OCI-LY1 (cell line): ENCODE results near the gene NCAPH2.

Source experiments
- H2AFZ ChIP-seq: fragments of 200-600 bp; sonication (generic), shearing (Covaris generic); 2 replicates; pipeline ENCODE4 v1.6.0; 2014; ENCODE audit warnings: antibody characterized with exemption, mild to moderate bottlenecking, low read length
- H3F3A ChIP-seq: fragments of 200-600 bp; sonication (generic), shearing (Covaris generic); 2 replicates; pipeline ENCODE4 v1.6.0; 2014; ENCODE audit warnings: mild to moderate bottlenecking, antibody characterized with exemption, low read length, moderate library complexity; ENCODE audit not compliant: insufficient read depth
- H3K27ac ChIP-seq: fragments of 200-600 bp; sonication (generic); 2 replicates; pipeline ENCODE4 v1.5.1; 2014; ENCODE audit warnings: low read length, mixed run types, mild to moderate bottlenecking, low read depth; ENCODE audit not compliant: poor library complexity, severe bottlenecking
- H3K27me3 ChIP-seq: fragments of 200-600 bp; sonication (generic); 2 replicates; pipeline ENCODE4 v1.6.0; 2014; ENCODE audit warnings: antibody characterized with exemption, mild to moderate bottlenecking, low read length, moderate library complexity; ENCODE audit not compliant: insufficient read depth
- H3K36me3 ChIP-seq: fragments of 200-600 bp; sonication (generic); 2 replicates; pipeline ENCODE4 v1.6.1; 2014; ENCODE audit warnings: mild to moderate bottlenecking, antibody characterized with exemption, low read length, moderate library complexity, mixed read lengths; ENCODE audit not compliant: insufficient read depth
- H3K4me1 ChIP-seq: fragments of 200-600 bp; sonication (generic); 2 replicates; pipeline ENCODE4 v1.5.1; 2014; ENCODE audit warnings: mild to moderate bottlenecking, low read length, moderate library complexity; ENCODE audit not compliant: insufficient read depth, severe bottlenecking
- H3K4me2 ChIP-seq: fragments of 200-600 bp; sonication (generic), shearing (Covaris generic); 2 replicates; pipeline ENCODE4 v1.6.1; 2014; ENCODE audit warnings: low read length
- H3K4me3 ChIP-seq: fragments of 200-600 bp; sonication (generic); 2 replicates; pipeline ENCODE4 v1.5.1; 2014; ENCODE audit warnings: low read length, low read depth, mild to moderate bottlenecking, mixed read lengths; ENCODE audit not compliant: poor library complexity, severe bottlenecking
- H3K79me2 ChIP-seq: fragments of 200-600 bp; shearing (Covaris generic); 2 replicates; pipeline ENCODE4 v1.6.1; 2016; ENCODE audit warnings: mixed run types, low read length, mixed read lengths; ENCODE audit not compliant: insufficient read depth
- H3K9ac ChIP-seq: fragments of 200-600 bp; sonication (generic), shearing (Covaris generic); 2 replicates; pipeline ENCODE4 v1.6.1; 2014; ENCODE audit warnings: mild to moderate bottlenecking, low read length, mixed read lengths
- H3K9me2 ChIP-seq: fragments of 200-600 bp; sonication (generic), shearing (Covaris generic); 2 replicates; pipeline ENCODE4 v1.6.1; 2014; ENCODE audit warnings: low read depth, mild to moderate bottlenecking, low read length, mixed read lengths
- H3K9me3 ChIP-seq: fragments of 200-600 bp; shearing (Covaris generic); 2 replicates; pipeline ENCODE4 v1.6.1; 2014; ENCODE audit warnings: low read length, mixed read lengths
- H4K20me1 ChIP-seq: fragments of 200-600 bp; sonication (generic), shearing (Covaris generic); 2 replicates; pipeline ENCODE4 v1.6.0; 2016; ENCODE audit warnings: mild to moderate bottlenecking, low read length; ENCODE audit not compliant: insufficient read depth
- CTCF ChIP-seq: fragments of 200-600 bp; sonication (generic), shearing (Covaris generic); IDR thresholded peaks from 2 replicates; pipeline ENCODE4 v1.5.1; 2017; ENCODE audit warnings: mild to moderate bottlenecking, antibody characterized with exemption, low read length, moderate library complexity, mixed read lengths
- EZH2 ChIP-seq: fragments of 200-600 bp; sonication (generic), shearing (Covaris generic); IDR thresholded peaks from 2 replicates; pipeline ENCODE4 v1.8.0; 2017; ENCODE audit warnings: borderline replicate concordance, mixed run types, mild to moderate bottlenecking, antibody characterized with exemption, low read length, moderate library complexity, mixed read lengths

The NCAPH2 gene

DNA sequence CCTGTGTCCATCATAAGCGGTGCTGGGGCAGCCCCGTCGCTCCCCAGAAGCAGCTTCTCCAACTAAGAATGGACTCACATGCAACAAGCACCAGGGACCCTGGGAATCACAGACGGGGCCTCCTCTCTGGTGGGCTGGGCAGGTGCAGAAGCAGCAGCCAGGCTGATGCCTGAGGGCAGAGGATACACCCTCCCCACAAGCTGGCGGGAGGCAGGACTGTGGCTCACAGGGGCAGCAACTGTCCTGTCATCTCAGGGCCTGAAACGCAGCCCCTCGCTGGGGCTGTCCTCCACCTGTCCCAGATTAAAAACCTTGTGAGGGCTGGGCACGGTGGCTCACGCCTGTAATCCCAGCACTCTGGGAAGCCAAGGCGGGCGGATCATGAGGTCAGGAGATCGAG lies 30.1 kb upstream of the NCAPH2 start:
- Histone ChIP-seq H3K4me2 (no peak overlapping the region), H3K36me3 (no peaks in the 10 kb centered on the region)

DNA sequence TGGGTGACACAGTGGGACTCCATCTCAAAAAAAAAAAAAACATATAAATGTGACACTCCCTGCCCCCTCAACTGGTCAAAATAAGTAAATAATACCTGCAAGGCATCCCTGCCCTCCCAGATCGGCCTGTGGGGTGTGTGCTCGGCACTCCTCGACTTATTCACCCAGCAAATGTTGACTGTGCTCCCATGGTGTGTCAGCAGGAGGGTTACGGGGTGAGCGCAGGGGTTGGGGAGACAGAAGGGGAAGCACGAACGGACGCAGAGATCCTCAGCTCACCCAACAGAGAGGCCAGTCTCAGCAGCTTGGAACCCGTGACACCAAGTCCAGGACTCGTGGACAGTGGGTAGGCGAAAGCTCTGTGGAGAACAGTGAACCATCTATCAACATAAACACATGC lies 28.3 kb upstream of the NCAPH2 start:
- Histone ChIP-seq H3K9me2 (no peaks in the 10 kb centered on the region), H3K4me1 (peaks cover 24% of the 10 kb centered on the region), H4K20me1 (no peaks in the 10 kb centered on the region), H3K4me2 (no peak overlapping the region), H3K4me3 (no peak overlapping the region), H3K27ac (no peak overlapping the region), H3K9me3 (no peaks in the 10 kb centered on the region), H3F3A (no peaks in the 10 kb centered on the region), H3K9ac (no peak overlapping the region), H3K36me3 (no peaks in the 10 kb centered on the region), H2AFZ (no peak overlapping the region), H3K27me3 (peaks cover 4% of the 10 kb centered on the region; the same call in 1 of the 2 replicates), H3K79me2 (no peaks in the 10 kb centered on the region)
- TF ChIP-seq EZH2 (no peak), CTCF (no peak)

More for the DNA sequence above, 30.1 kb upstream of the NCAPH2 start:
- H3K27me3 ChIP-seq = peaks cover 4% of the 10 kb centered on the region; the same call in 1 of the 2 replicates
- no peak overlapping the region for H2AFZ ChIP-seq
- no peak overlapping the region for H3K9ac ChIP-seq
- no peak overlapping the region for H3K4me3 ChIP-seq
- peaks cover 11% of the 10 kb centered on the region for H3K79me2 ChIP-seq
- no peaks in the 10 kb centered on the region for H3K9me3 ChIP-seq
- peaks cover 25% of the 10 kb centered on the region for H3K4me1 ChIP-seq
- H3F3A ChIP-seq = no peaks in the 10 kb centered on the region
- H4K20me1 ChIP-seq = no peaks in the 10 kb centered on the region
- TF ChIP-seq EZH2 = no peak
- no peak for TF ChIP-seq CTCF
- no peak overlapping the region for H3K27ac ChIP-seq
- H3K9me2 ChIP-seq = no peaks in the 10 kb centered on the region

DNA sequence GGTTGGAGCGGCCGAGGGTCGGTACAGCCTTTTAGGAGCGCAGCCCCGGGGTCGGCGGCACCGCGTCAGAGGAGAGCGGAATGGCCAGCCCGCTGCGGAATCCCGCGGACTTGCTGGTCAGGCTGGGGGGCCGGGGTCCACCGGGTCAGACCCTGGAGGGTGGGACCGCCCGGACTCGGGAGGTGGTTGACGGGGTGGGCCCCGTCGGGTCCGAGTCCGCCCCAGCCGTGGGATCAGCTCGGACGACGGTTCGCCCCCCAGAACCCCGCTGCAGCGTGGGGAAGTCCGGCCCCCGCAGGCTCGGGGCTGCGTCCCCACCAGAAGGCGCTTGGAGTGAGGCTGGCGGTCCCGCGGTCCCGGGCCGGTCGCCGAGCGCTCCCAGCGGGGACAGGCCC lies 27.0 kb upstream of the NCAPH2 start:
- H2AFZ ChIP-seq = no peak overlapping the region

More for the DNA sequence above, 27.0 kb upstream of the NCAPH2 start:
- H3K9ac ChIP-seq = no peak overlapping the region
- H3K79me2 ChIP-seq = no peaks in the 10 kb centered on the region
- H3K4me2 ChIP-seq = peak overlapping the region; percentile 64
- H3K4me1 ChIP-seq = peaks cover 18% of the 10 kb centered on the region
- no peaks in the 10 kb centered on the region for H3K9me2 ChIP-seq
- H3K4me3 ChIP-seq = peak overlapping the region; percentile 50
- H3K36me3 ChIP-seq = no peaks in the 10 kb centered on the region
- no peak for TF ChIP-seq CTCF
- TF ChIP-seq EZH2 = no peak
- H3K27me3 ChIP-seq = peaks cover 4% of the 10 kb centered on the region; the same call in 1 of the 2 replicates
- H4K20me1 ChIP-seq = no peaks in the 10 kb centered on the region
- H3K27ac ChIP-seq = no peak overlapping the region
- H3F3A ChIP-seq = no peaks in the 10 kb centered on the region
- H3K9me3 ChIP-seq = no peaks in the 10 kb centered on the region
